ENCODE data around the gene GPR85.
A peak's percentile ranks its signal among the peaks of the same experiment; 100 is the strongest.

GPR85 gene

GRCh38 chr7:113094517-113095249 is 8.1 kb upstream of the GPR85 start:
- DNase-seq (ENCODE audit: low read depth in 2 of 2): no peak
- no peak overlapping the region for H3K4me3 ChIP-seq (replicated peaks in 1 of 2; ENCODE audit: low read depth in 2 of 2, low read length in 2 of 2)
- no peak for TF ChIP-seq CTCF (IDR thresholded peaks at IDR 0.05; ENCODE audit: low read depth, low read length)

- H3K4me3 ChIP-seq (replicated peaks in 1 of 2; ENCODE audit: low read depth in 2 of 2, low read length in 2 of 2): no peak overlapping the region
- no peak for DNase-seq (ENCODE audit: low read depth in 2 of 2)
- no peak for TF ChIP-seq CTCF (IDR thresholded peaks at IDR 0.05; ENCODE audit: low read depth, low read length)
Measured at GRCh38 chr7:113093561-113093960, 6.9 kb upstream of the GPR85 start.

GRCh38 chr7:113092762-113093161 is 6.1 kb upstream of the GPR85 start:
- no peak for TF ChIP-seq CTCF (IDR thresholded peaks at IDR 0.05; ENCODE audit: low read depth, low read length)
- no peak for DNase-seq (ENCODE audit: low read depth in 2 of 2)
- no peak overlapping the region for H3K4me3 ChIP-seq (replicated peaks in 1 of 2; ENCODE audit: low read depth in 2 of 2, low read length in 2 of 2)

DNA sequence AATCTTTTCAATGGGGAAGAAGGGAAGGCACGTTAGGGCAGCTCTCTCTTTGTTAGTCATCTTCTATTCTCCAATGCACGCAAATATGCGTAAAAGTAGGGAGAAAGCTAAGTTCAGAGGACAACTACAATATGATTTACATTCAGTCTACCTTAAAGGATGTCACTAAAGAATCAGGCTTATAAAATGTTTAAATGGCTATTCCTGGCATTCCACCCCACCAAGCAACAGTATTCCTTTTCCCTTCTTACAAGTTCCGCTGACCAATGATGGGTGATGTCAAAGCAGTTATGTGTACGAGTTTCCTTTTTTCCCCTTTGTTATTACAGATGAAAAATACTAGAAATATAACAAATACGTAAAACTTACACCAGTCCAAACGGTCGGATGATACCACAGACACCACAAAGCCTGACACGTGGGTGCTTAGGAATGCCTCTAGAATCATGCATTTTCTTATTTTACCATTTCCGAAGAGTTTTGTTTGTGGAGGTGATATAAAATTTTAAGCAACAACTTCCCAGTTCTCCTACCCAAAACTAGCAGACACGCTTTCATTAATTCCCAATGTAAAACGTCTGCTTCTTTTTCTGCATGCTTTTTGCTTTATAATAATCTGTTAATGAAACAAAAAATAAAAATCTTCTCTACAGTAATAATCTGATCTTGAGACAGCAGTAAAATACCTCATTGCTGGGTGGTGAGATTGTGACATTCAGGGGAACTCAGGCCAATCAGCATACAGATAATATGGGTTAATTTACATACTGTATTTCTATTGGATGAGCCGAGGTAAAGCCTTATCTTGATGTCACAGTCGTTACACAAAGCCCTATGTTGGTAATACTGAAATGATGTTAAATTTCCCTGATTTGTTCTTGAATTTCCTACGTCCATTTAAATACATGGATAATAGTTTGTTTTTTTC is 708 bp upstream of the GPR85 start:
- TF ChIP-seq CTCF (IDR thresholded peaks at IDR 0.05; ENCODE audit: low read depth, low read length): no peak
- DNase-seq (ENCODE audit: low read depth in 2 of 2): peak; percentile 60 to 86
- H3K4me3 ChIP-seq (replicated peaks in 1 of 2; ENCODE audit: low read depth in 2 of 2, low read length in 2 of 2): peak overlapping the region in 1 of 2 donors; percentile 55

DNA sequence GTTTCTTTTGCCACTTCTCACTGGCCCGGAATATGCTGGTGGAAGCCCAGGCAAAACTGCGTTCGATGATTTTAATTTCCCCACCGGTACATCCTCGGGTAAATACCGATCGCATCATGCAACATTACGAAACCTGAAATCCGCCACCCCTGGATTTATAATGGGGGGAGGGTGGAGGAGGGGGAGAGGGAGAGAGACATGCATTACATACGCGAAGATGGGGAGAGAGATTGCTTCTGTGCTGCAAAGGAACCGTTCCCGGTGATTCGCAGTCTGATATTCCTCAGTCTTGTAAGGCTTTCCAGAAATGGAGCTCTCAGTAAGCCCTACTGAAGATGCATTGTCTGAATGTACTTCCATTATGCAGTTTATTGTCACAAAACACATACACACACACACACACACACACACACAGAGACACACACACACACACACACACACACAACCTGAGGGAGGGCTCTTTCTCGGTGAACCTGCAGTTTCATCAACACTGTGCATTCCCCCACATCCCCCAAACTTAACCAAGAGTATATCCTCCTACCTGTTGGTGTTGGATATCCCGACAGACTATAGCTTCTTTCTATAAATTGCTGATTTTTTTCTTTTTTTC is 741 bp downstream of the GPR85 start:
- TF ChIP-seq CTCF (IDR thresholded peaks at IDR 0.05; ENCODE audit: low read depth, low read length): no peak
- peak in 1 of 2 donors; percentile 25 for DNase-seq (ENCODE audit: low read depth in 2 of 2)
- H3K4me3 ChIP-seq (replicated peaks in 1 of 2; ENCODE audit: low read depth in 2 of 2, low read length in 2 of 2): peak overlapping the region; percentile 11 to 55

GRCh38 chr7:113084496-113085172 is 2.0 kb downstream of the GPR85 start:
- no peak overlapping the region for H3K4me3 ChIP-seq (replicated peaks in 1 of 2; ENCODE audit: low read depth in 2 of 2, low read length in 2 of 2)
- TF ChIP-seq CTCF (IDR thresholded peaks at IDR 0.05; ENCODE audit: low read depth, low read length): no peak
- no peak for DNase-seq (ENCODE audit: low read depth in 2 of 2)
